Measurements from ENCODE around the gene C2CD4C. TPM values are rescaled to one million over a fixed set of nuclear protein-coding genes. Genes with fewer than 3 reads are reported as not detected.

C2CD4C gene
- total RNA-seq, 1 experiment from 2014 or later: 7.1 TPM

- no peak for DNase-seq (ENCODE audit: low read depth, low spot score)
- Histone ChIP-seq H3K79me2 (ENCODE audit: insufficient read depth, low read length) (no peaks in the 10 kb centered on the region), H3K9me2 (ENCODE audit: insufficient read depth) (no peaks in the 10 kb centered on the region), H3K4me3 (replicated peaks in 1 of 2; ENCODE audit: low read depth in 1 of 2, low read length in 2 of 2) (no peak overlapping the region), H3K4me2 (ENCODE audit: low read length) (no peak overlapping the region), H3K9ac (ENCODE audit: low read length) (no peak overlapping the region), H3K27me3 (ENCODE audit: insufficient read depth, low read length) (no peaks in the 10 kb centered on the region), H3K36me3 (ENCODE audit: control insufficient read depth in 1 of 2, insufficient read depth in 2 of 2, low read length in 2 of 2) (no peaks in the 10 kb centered on the region), H3K9me3 (ENCODE audit: control insufficient read depth in 1 of 2, insufficient read depth in 1 of 2, low read depth in 1 of 2, low read length in 2 of 2) (no peaks in the 10 kb centered on the region), H3K27ac (ENCODE audit: low read depth, low read length) (no peak overlapping the region), H3K4me1 (ENCODE audit: control insufficient read depth in 1 of 2, insufficient read depth in 2 of 2, low read length in 2 of 2) (no peaks in the 10 kb centered on the region), H2AFZ (ENCODE audit: low read depth, low read length, poor library complexity, severe bottlenecking) (no peak overlapping the region), H4K20me1 (ENCODE audit: insufficient read depth) (no peaks in the 10 kb centered on the region)
- CTCF ChIA-PET: no interaction called here
- POLR2A ChIA-PET: no interaction called here
- BruUV-seq (replicated peaks): no TSS peak
- TF ChIP-seq SIN3A (IDR thresholded peaks at IDR 0.05; ENCODE audit: low read depth) (no peak), EZH2phosphoT487 (IDR thresholded peaks at IDR 0.05; ENCODE audit: borderline replicate concordance) (no peak), ZNF274 (IDR thresholded peaks at IDR 0.05; ENCODE audit: low read depth, low read length) (no peak), TCF7L2 (IDR thresholded peaks at IDR 0.05; ENCODE audit: borderline replicate concordance, extremely low read depth, insufficient read depth, insufficient read length) (no peak), REST (IDR thresholded peaks at IDR 0.05; ENCODE audit: low read depth) (no peak), EGR1 (IDR thresholded peaks at IDR 0.05; ENCODE audit: low read depth) (no peak), JUND (IDR thresholded peaks at IDR 0.05) (no peak), CBX3 (IDR thresholded peaks at IDR 0.05; ENCODE audit: low read depth) (no peak)
- intact Hi-C loops (cut with micrococcal nuclease): no loop called here
- ATAC-seq: no peak
- RAD21 ChIA-PET (ENCODE audit: low non-redundant PET in 1 of 2, low total read pairs in 2 of 2, uncharacterized antibody in 2 of 2, unreplicated experiment in 2 of 2): no interaction called here
These were observed 32.4 kb upstream of the C2CD4C start for GRCh38 chr19:441213-441836.

All from HCT116 (cell line).